Endothelial cell of umbilical vein (primary cell): ENCODE measurements around the gene USH1C. TPM values are rescaled to one million over a fixed set of nuclear protein-coding genes. Genes with fewer than 3 reads are reported as not detected.

Experiments
- BruUV-seq: library from RNA; stranded (reverse); fragments of 400-500 nt; replicated peaks from 2 replicates; lab custom pipeline; 2021; lab: Mats Ljungman, UMichigan
- CTCF ChIA-PET: fragments of 300-600, 350-600 bp; sonication (Branson Sonifier 250); formaldehyde crosslinking; loops from one replicate; lab custom pipeline; 2021; ENCODE audit warnings: antibody characterized with exemption, inconsistent platforms; lab: Charles Lee
- POLR2A ChIA-PET: fragments of 300-600, 350-600 bp; sonication (Branson Sonifier 250); formaldehyde crosslinking; loops from one replicate; lab custom pipeline; 2021; ENCODE audit warnings: antibody characterized with exemption, inconsistent platforms; lab: Charles Lee
- DNase-seq: peaks from one replicate; pipeline ENCODE4 v3.0.0-alpha.2; 2011; ENCODE audit warnings: low read depth, low spot score
- FAIRE-seq: peaks from 2 replicates; lab custom pipeline; 2011; peaks lifted over from hg19 to GRCh38; lab: Jason Lieb, UNC
- H2AFZ ChIP-seq: 2 replicates; pipeline ENCODE4 v1.6.0; 2012; ENCODE audit warnings: low read depth, low read length, control low read depth, inconsistent platforms
- H3K27ac ChIP-seq: 2 replicates; pipeline ENCODE4 v1.5.1; 2011; ENCODE audit warnings: low read depth, mild to moderate bottlenecking, control low read depth, low read length, moderate library complexity; ENCODE audit not compliant: insufficient read depth
- H3K27me3 ChIP-seq, 2 experiments: 2 replicates each; pipeline versions ENCODE4 v1.6.0 to v1.6.1; 2011; ENCODE audit warnings: low read length in 2 of 2, mixed read lengths in 1 of 2; ENCODE audit not compliant: control insufficient read depth in 2 of 2, insufficient read depth in 2 of 2
- H3K36me3 ChIP-seq, 2 experiments: 2 replicates in 1 of 2; 3 replicates in 1 of 2; pipeline ENCODE4 v1.5.1; 2011; ENCODE audit warnings: low read length in 2 of 2, mild to moderate bottlenecking in 1 of 2, moderate library complexity in 1 of 2; ENCODE audit not compliant: control insufficient read depth in 2 of 2, insufficient read depth in 2 of 2; ENCODE audit errors: extremely low read depth in 1 of 2
- H3K4me1 ChIP-seq: 3 replicates; pipeline ENCODE4 v1.5.1; 2011; ENCODE audit warnings: mild to moderate bottlenecking, low read length; ENCODE audit not compliant: control insufficient read depth, insufficient read depth; ENCODE audit errors: extremely low read depth
- H3K4me2 ChIP-seq: 2 replicates; pipeline ENCODE4 v1.6.1; 2011; ENCODE audit warnings: low read length, control low read depth, mixed read lengths; ENCODE audit not compliant: insufficient read depth
- H3K4me3 ChIP-seq, 3 experiments: fragments of 200-600 bp in 1 of 3; sonication (generic), shearing (Covaris generic) in 1 of 3; replicated peaks in 1 of 3; 2 replicates each; pipeline ENCODE4 v1.5.1; 2011 to 2016; ENCODE audit warnings: control low read depth in 3 of 3, low read length in 3 of 3, mild to moderate bottlenecking in 2 of 3, inconsistent platforms in 1 of 3, low read depth in 1 of 3, moderate library complexity in 1 of 3; ENCODE audit not compliant: insufficient read depth in 1 of 3
- H3K79me2 ChIP-seq: 2 replicates; pipeline ENCODE4 v1.6.0; 2012; ENCODE audit warnings: low read length, inconsistent platforms; ENCODE audit not compliant: control insufficient read depth, insufficient read depth
- H3K9ac ChIP-seq: replicated peaks from 2 replicates; pipeline ENCODE3; 2011; ENCODE audit warnings: low read length, control low read depth; ENCODE audit not compliant: insufficient read depth; ENCODE audit errors: extremely low read depth
- H3K9me1 ChIP-seq: replicated peaks from 3 replicates; pipeline ENCODE4 v1.6.0; 2011; ENCODE audit warnings: mild to moderate bottlenecking, low read length; ENCODE audit not compliant: control insufficient read depth, insufficient read depth; ENCODE audit errors: extremely low read depth
- H3K9me3 ChIP-seq: replicated peaks from 2 replicates; pipeline ENCODE4 v1.5.1; 2012; ENCODE audit warnings: low read length, inconsistent platforms; ENCODE audit not compliant: control insufficient read depth, insufficient read depth
- H4K20me1 ChIP-seq: replicated peaks from 2 replicates; pipeline ENCODE3; 2011; ENCODE audit warnings: mild to moderate bottlenecking, low read length; ENCODE audit not compliant: control insufficient read depth, insufficient read depth; ENCODE audit errors: extremely low read depth
- EZH2 ChIP-seq: IDR thresholded peaks from 2 replicates; pipeline ENCODE4 v1.6.1; 2012; ENCODE audit warnings: borderline replicate concordance, low read depth, mild to moderate bottlenecking, moderate library complexity, low read length, inconsistent platforms; ENCODE audit not compliant: severe bottlenecking
- FOS ChIP-seq: IDR thresholded peaks from 2 replicates; pipeline ENCODE4 v1.6.1; 2011; ENCODE audit warnings: mild to moderate bottlenecking, low read length, moderate library complexity, borderline replicate concordance; ENCODE audit not compliant: insufficient read depth
- JUN ChIP-seq: IDR thresholded peaks from 2 replicates; pipeline ENCODE4 v1.6.1; 2011; ENCODE audit warnings: borderline replicate concordance, low read depth; ENCODE audit not compliant: insufficient read length, insufficient read depth
- MYC ChIP-seq: IDR thresholded peaks from one replicate; pipeline ENCODE4 v1.6.1; 2011; ENCODE audit warnings: mild to moderate bottlenecking, low read depth, low read length
- POLR2AphosphoS5 ChIP-seq: IDR thresholded peaks from 2 replicates; pipeline ENCODE4 v1.6.1; 2012; ENCODE audit warnings: low read depth, mild to moderate bottlenecking, control low read depth, low read length, moderate library complexity; ENCODE audit not compliant: insufficient read depth
- dilution Hi-C: fragments of 300-500 bp; cut with MboI; formaldehyde crosslinking; loops from one replicate; pipeline ENCODE4 v1.15.0; 2019; ENCODE audit warnings: low sequenced_read_pairs; ENCODE audit not compliant: extremely low pct_ligation_motif_present
- intact Hi-C: fragments of 100-400 bp; cut with micrococcal nuclease; formaldehyde crosslinking; loops from one replicate; pipeline ENCODE4 v1.10.0; 2022
- polyA plus RNA-seq, 4 experiments: library from polyadenylated mRNA; depleted of rRNA in 3 of 4; stranded (reverse) in 3 of 4; unstranded in 1 of 4; fragments of >200 nt; gene quantifications; 2 replicates each; pipeline versions ENCODE4 v1.2.1 to v1.2.3, GENCODE V29; 2011 to 2012; ENCODE audit warnings: missing spikeins in 1 of 4
- total RNA-seq: library from RNA; stranded (reverse); gene quantifications from 2 replicates; pipeline ENCODE4 v1.2.3, GENCODE V29; 2021
- TF ChIP-seq, protein P1 (sequence below): IDR thresholded peaks from 2 replicates; pipeline ENCODE4 v1.6.1; 2011; ENCODE audit not compliant: insufficient read depth, insufficient read length
- TF ChIP-seq, protein P2 (sequence below), 2 donors: IDR thresholded peaks; 1 replicate in 1 of 2; 2 replicates in 1 of 2; pipeline ENCODE4 v1.5.1; 2011; ENCODE audit warnings: low read length in 2 of 2, mild to moderate bottlenecking in 2 of 2, moderate library complexity in 2 of 2, control low read depth in 1 of 2, inconsistent platforms in 1 of 2, low read depth in 1 of 2; ENCODE audit not compliant: insufficient read depth in 1 of 2; ENCODE audit errors: extremely low read depth in 1 of 2

Gene USH1C
- total and polyA plus RNA-seq, 2 donors (not counting 3 experiments of a cell fraction or from before 2014, with no cell fraction given), result not detected

DNA sequence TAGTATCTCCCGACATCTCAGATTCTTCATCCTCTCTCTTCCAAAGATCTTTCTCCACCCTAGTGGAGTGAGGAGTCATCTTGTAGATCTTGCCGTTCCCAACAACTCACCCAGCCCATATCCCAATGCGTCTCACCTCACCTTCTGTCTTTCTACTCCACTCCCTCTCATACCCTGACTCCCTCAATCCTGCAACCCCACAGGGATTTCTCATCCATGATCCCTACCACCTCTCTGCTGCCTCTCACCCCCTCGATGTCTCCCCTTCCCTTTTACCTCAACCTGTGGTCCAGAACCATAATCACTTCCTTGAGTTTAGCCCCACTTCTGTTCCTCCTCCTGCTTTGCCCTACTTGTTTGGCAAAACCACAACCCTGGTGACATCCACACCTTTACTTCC lies 44.5 kb upstream of the USH1C start:
- TF ChIP-seq MYC (no peak), JUN (no peak), FOS (no peak), POLR2AphosphoS5 (no peak)
- TF ChIP-seq, protein P1, sequence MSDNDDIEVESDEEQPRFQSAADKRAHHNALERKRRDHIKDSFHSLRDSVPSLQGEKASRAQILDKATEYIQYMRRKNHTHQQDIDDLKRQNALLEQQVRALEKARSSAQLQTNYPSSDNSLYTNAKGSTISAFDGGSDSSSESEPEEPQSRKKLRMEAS, result no peak
- TF ChIP-seq, protein P2, sequence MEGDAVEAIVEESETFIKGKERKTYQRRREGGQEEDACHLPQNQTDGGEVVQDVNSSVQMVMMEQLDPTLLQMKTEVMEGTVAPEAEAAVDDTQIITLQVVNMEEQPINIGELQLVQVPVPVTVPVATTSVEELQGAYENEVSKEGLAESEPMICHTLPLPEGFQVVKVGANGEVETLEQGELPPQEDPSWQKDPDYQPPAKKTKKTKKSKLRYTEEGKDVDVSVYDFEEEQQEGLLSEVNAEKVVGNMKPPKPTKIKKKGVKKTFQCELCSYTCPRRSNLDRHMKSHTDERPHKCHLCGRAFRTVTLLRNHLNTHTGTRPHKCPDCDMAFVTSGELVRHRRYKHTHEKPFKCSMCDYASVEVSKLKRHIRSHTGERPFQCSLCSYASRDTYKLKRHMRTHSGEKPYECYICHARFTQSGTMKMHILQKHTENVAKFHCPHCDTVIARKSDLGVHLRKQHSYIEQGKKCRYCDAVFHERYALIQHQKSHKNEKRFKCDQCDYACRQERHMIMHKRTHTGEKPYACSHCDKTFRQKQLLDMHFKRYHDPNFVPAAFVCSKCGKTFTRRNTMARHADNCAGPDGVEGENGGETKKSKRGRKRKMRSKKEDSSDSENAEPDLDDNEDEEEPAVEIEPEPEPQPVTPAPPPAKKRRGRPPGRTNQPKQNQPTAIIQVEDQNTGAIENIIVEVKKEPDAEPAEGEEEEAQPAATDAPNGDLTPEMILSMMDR (IDR thresholded peaks at IDR 0.05; ENCODE audit: extremely low read depth in 1 of 2, insufficient read depth in 1 of 2, low read depth in 1 of 2, low read length in 2 of 2), result no peak
- Histone ChIP-seq H4K20me1 (no peaks in the 10 kb centered on the region), H3K27me3 (no peaks in the 10 kb centered on the region), H3K36me3 (no peaks in the 10 kb centered on the region), H3K27ac (no peak overlapping the region), H3K4me3 (no peak overlapping the region), H3K4me1 (no peaks in the 10 kb centered on the region), H3K79me2 (no peaks in the 10 kb centered on the region), H3K9me3 (no peaks in the 10 kb centered on the region), H3K9me1 (no peaks in the 10 kb centered on the region), H3K4me2 (no peak overlapping the region), H2AFZ (no peak overlapping the region), H3K9ac (no peak overlapping the region)
- POLR2A ChIA-PET, result no interaction called here
- no peak for DNase-seq
- intact Hi-C loops, result no loop called here
- CTCF ChIA-PET, result no interaction called here
- FAIRE-seq, result no peak
- BruUV-seq, result no TSS peak
- dilution Hi-C loops, result no loop called here

DNA sequence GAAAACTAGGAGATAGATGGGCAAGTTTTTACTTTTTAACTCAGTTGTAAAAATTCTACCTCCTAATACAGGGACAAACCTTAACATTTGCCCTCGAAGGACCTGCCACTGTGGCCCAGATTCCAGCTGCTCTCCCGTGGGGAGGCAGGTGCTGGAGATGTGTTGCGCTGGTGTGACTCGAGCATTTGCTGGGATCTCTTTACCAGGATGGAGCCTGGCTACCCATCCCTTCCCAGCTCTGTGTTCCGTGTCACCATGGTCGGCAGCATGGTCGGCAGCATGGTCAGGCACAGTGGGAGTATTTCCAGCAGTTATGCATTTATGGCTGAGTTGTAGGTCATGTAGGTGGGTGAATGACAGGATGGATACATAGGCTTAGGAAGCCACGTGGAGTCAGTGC lies 44.0 kb upstream of the USH1C start:
- no peaks in the 10 kb centered on the region for H3K9me3 ChIP-seq
- FAIRE-seq (no peak), DNase-seq (no peak)
- TF ChIP-seq FOS (no peak), EZH2 (no peak)
- TF ChIP-seq, protein P2 (IDR thresholded peaks at IDR 0.05; ENCODE audit: extremely low read depth in 1 of 2, insufficient read depth in 1 of 2, low read depth in 1 of 2, low read length in 2 of 2), result no peak
- ChIA-PET POLR2A (no interaction called here), CTCF (no interaction called here)
- no peaks in the 10 kb centered on the region for H3K27me3 ChIP-seq
- H2AFZ ChIP-seq, result no peak overlapping the region
- H3K4me2 ChIP-seq, result no peak overlapping the region
- intact Hi-C loops (no loop called here), dilution Hi-C loops (no loop called here)
- no peaks in the 10 kb centered on the region for H3K36me3 ChIP-seq
- no peaks in the 10 kb centered on the region for H4K20me1 ChIP-seq
- no peak overlapping the region for H3K27ac ChIP-seq
- no peaks in the 10 kb centered on the region for H3K79me2 ChIP-seq
- no peaks in the 10 kb centered on the region for H3K4me1 ChIP-seq
- H3K9ac ChIP-seq, result no peak overlapping the region
- no peaks in the 10 kb centered on the region for H3K9me1 ChIP-seq
- no TSS peak for BruUV-seq
- H3K4me3 ChIP-seq, result no peak overlapping the region
